Fibroblast of lung (primary cell): ENCODE data around the gene RAB8B. TPM values are rescaled to one million over a fixed set of nuclear protein-coding genes. Genes with fewer than 3 reads are reported as not detected.

Experiments
- DNase-seq, 2 donors: peaks; one replicate each; pipeline versions ENCODE4 v3.0.0 to v3.0.0-alpha.2; 2010; ENCODE audit warnings: low read depth in 2 of 2
- H2AFZ ChIP-seq: 2 replicates; pipeline ENCODE4 v1.5.1; 2012; ENCODE audit warnings: low read length, control low read depth, inconsistent platforms
- H3K27ac ChIP-seq: 2 replicates; pipeline ENCODE4 v1.5.1; 2011; ENCODE audit warnings: low read length, control low read depth; ENCODE audit not compliant: insufficient read depth
- H3K27me3 ChIP-seq: 2 replicates; pipeline ENCODE4 v1.5.1; 2011; ENCODE audit warnings: mild to moderate bottlenecking, low read length; ENCODE audit not compliant: control insufficient read depth, insufficient read depth
- H3K36me3 ChIP-seq: 2 replicates; pipeline ENCODE4 v1.5.1; 2011; ENCODE audit warnings: low read length; ENCODE audit not compliant: control insufficient read depth, insufficient read depth
- H3K4me1 ChIP-seq: 2 replicates; pipeline ENCODE4 v1.5.1; 2011; ENCODE audit warnings: low read length; ENCODE audit not compliant: control insufficient read depth, insufficient read depth; ENCODE audit errors: extremely low read depth
- H3K4me2 ChIP-seq: 2 replicates; pipeline ENCODE4 v1.5.1; 2011; ENCODE audit warnings: low read length, control low read depth; ENCODE audit not compliant: insufficient read depth; ENCODE audit errors: extremely low read depth
- H3K4me3 ChIP-seq, 4 experiments: fragments of 200-600 bp in 1 of 4; sonication (generic) in 1 of 4; replicated peaks in 1 of 4; 2 replicates each; pipeline ENCODE4 v1.5.1; 2011 to 2016; ENCODE audit warnings: low read length in 4 of 4, low read depth in 3 of 4, mild to moderate bottlenecking in 3 of 4, control low read depth in 2 of 4, inconsistent platforms in 1 of 4, mixed read lengths in 1 of 4; ENCODE audit not compliant: insufficient read depth in 1 of 4; ENCODE audit errors: control extremely low read depth in 1 of 4
- H3K79me2 ChIP-seq: 2 replicates; pipeline ENCODE4 v1.5.1; 2012; ENCODE audit warnings: mild to moderate bottlenecking, low read length, inconsistent platforms; ENCODE audit not compliant: control insufficient read depth, insufficient read depth
- H3K9ac ChIP-seq: 2 replicates; pipeline ENCODE4 v1.5.1; 2011; ENCODE audit warnings: mild to moderate bottlenecking, low read length, control low read depth; ENCODE audit not compliant: insufficient read depth
- H3K9me3 ChIP-seq: 2 replicates; pipeline ENCODE4 v1.5.1; 2012; ENCODE audit warnings: low read depth, low read length; ENCODE audit not compliant: control insufficient read depth, insufficient read depth
- H4K20me1 ChIP-seq: 2 replicates; pipeline ENCODE4 v1.5.1; 2011; ENCODE audit warnings: low read length; ENCODE audit not compliant: control insufficient read depth, insufficient read depth; ENCODE audit errors: extremely low read depth
- EZH2 ChIP-seq: IDR thresholded peaks from 2 replicates; pipeline ENCODE4 v1.5.1; 2012; ENCODE audit warnings: low read length, control low read depth, mild to moderate bottlenecking; ENCODE audit errors: missing control alignments
- polyA plus RNA-seq, 2 donors: library from polyadenylated mRNA; depleted of rRNA in 1 of 2; stranded (reverse) in 1 of 2; unstranded in 1 of 2; fragments of >200 nt; gene quantifications; 2 replicates each; pipeline ENCODE4 v1.2.1, GENCODE V29; 2011 to 2012; ENCODE audit warnings: missing spikeins in 1 of 2
- total RNA-seq: library from RNA; depleted of rRNA; stranded (reverse); fragments of >200 nt; gene quantifications from 2 replicates; pipeline ENCODE4 v1.2.1, GENCODE V29; 2014
- TF ChIP-seq, protein P1 (sequence below), 2 donors: IDR thresholded peaks in 1 of 2; conservative IDR thresholded peaks in 1 of 2; 1 replicate in 1 of 2; 2 replicates in 1 of 2; pipeline ENCODE4 v1.5.1; 2011 to 2012; ENCODE audit warnings: low read length in 2 of 2, control low read depth in 1 of 2, inconsistent platforms in 1 of 2, low read depth in 1 of 2, mild to moderate bottlenecking in 1 of 2

RAB8B gene
- total and polyA plus RNA-seq, 2 donors (not counting 1 experiment from before 2014, with no cell fraction given): 107 to 111 TPM

DNA sequence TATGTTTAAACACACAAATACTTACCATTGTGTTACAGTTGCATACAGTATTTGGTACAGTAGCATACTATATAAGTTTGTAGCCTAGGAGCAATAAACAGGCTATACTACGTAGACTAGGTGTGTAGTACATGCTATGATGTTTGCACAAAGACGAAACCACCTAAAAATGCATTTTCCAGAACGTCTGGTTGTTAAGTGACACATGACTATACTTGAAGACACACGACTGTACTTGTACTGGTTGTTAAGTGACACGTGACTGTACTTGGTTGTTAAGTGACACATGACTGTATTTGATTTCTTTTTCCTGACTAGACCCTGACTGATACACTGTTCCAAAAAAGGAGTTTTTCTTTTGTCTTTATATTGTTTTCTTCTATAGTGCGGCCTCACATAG lies 34.1 kb downstream of the RAB8B start:
- Histone ChIP-seq H3K4me1 (peaks cover 9% of the 10 kb centered on the region), H3K9ac (no peak overlapping the region), H3K27me3 (no peaks in the 10 kb centered on the region), H2AFZ (no peak overlapping the region), H3K36me3 (no peaks in the 10 kb centered on the region), H3K4me3 (no peak overlapping the region), H3K4me2 (no peak overlapping the region), H4K20me1 (no peaks in the 10 kb centered on the region), H3K27ac (no peak overlapping the region), H3K9me3 (no peaks in the 10 kb centered on the region), H3K79me2 (peaks cover 14% of the 10 kb centered on the region)
- TF ChIP-seq, protein P1, sequence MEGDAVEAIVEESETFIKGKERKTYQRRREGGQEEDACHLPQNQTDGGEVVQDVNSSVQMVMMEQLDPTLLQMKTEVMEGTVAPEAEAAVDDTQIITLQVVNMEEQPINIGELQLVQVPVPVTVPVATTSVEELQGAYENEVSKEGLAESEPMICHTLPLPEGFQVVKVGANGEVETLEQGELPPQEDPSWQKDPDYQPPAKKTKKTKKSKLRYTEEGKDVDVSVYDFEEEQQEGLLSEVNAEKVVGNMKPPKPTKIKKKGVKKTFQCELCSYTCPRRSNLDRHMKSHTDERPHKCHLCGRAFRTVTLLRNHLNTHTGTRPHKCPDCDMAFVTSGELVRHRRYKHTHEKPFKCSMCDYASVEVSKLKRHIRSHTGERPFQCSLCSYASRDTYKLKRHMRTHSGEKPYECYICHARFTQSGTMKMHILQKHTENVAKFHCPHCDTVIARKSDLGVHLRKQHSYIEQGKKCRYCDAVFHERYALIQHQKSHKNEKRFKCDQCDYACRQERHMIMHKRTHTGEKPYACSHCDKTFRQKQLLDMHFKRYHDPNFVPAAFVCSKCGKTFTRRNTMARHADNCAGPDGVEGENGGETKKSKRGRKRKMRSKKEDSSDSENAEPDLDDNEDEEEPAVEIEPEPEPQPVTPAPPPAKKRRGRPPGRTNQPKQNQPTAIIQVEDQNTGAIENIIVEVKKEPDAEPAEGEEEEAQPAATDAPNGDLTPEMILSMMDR (conservative IDR thresholded peaks at IDR 0.05 in 1 of 2, IDR thresholded peaks at IDR 0.05 in 1 of 2; ENCODE audit: low read depth in 1 of 2, low read length in 2 of 2): no peak
- TF ChIP-seq EZH2: no peak
- no peak for DNase-seq

DNA sequence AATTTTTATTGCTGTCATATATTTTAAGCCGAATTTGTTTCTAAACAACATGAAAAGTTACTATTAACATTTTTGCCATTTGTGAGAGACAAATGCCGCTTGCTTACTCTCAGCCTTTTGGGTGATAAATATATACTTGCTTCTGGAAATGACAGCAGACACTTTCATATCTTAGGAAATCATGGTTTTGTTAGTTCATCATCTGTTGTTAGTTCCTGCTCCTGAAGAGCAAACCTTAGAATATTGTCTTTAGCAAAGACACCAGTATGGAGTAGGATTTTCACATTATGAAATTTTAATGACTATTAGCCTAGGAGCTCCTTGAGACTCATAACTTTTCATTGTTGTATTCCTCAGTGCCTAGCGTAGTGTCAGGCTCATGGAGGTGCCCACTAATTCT lies 36.0 kb downstream of the RAB8B start:
- Histone ChIP-seq H3K4me3 (no peak overlapping the region), H3K9me3 (no peaks in the 10 kb centered on the region), H2AFZ (no peak overlapping the region), H3K36me3 (no peaks in the 10 kb centered on the region), H3K27me3 (no peaks in the 10 kb centered on the region), H3K27ac (no peak overlapping the region), H3K4me2 (no peak overlapping the region), H4K20me1 (no peaks in the 10 kb centered on the region), H3K79me2 (peaks cover 12% of the 10 kb centered on the region), H3K4me1 (peaks cover 7% of the 10 kb centered on the region), H3K9ac (no peak overlapping the region)
- no peak for DNase-seq
- TF ChIP-seq, protein P1 (conservative IDR thresholded peaks at IDR 0.05 in 1 of 2, IDR thresholded peaks at IDR 0.05 in 1 of 2; ENCODE audit: low read depth in 1 of 2, low read length in 2 of 2): no peak
- TF ChIP-seq EZH2: no peak

DNA sequence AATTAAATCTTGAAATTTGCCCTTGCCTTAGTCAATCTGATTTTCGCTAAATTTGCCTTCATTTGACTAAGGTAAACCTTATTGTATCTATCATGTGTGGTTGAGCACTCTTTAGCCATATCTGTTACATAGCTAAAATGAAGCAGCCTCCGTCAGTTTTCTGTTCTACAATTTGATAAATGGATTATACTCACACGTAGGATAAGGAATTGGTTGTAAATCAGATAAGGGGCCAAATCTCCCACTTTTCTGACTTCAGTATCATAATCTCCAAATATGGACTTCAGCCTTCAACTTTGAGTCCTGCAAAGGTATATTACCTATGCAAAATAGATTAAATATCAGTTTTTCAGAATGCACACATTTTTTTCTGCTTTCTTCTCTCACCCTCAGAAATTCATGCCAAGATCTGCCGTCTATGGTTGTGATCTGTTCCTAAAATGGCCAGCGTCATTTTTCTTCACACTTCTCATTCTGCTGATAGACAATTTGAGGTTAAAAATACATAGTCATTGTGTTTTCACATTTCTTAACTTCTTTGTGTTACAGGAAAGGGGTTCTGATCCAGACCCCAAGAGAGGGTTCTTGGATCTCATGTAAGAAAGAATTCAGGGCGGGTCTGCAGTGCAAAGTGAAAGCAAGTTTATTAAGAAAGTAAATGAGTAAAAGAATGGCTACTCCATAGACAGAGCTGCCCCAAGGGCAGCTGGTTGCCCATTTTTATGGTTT lies 36.9 kb downstream of the RAB8B start:
- no peak overlapping the region for H3K27ac ChIP-seq

More for the DNA sequence above, 36.9 kb downstream of the RAB8B start:
- no peak overlapping the region for H3K4me3 ChIP-seq
- no peak overlapping the region for H3K4me2 ChIP-seq
- H3K36me3 ChIP-seq: no peaks in the 10 kb centered on the region
- TF ChIP-seq EZH2: no peak
- TF ChIP-seq, protein P1 (conservative IDR thresholded peaks at IDR 0.05 in 1 of 2, IDR thresholded peaks at IDR 0.05 in 1 of 2; ENCODE audit: low read depth in 1 of 2, low read length in 2 of 2): no peak
- H3K9me3 ChIP-seq: no peaks in the 10 kb centered on the region
- no peaks in the 10 kb centered on the region for H3K27me3 ChIP-seq
- no peak overlapping the region for H2AFZ ChIP-seq
- DNase-seq: no peak
- peaks cover 5% of the 10 kb centered on the region for H3K4me1 ChIP-seq
- no peak overlapping the region for H3K9ac ChIP-seq
- peaks cover 9% of the 10 kb centered on the region for H3K79me2 ChIP-seq
- H4K20me1 ChIP-seq: no peaks in the 10 kb centered on the region
